OCI-LY3 (cell line): Measurements from ENCODE around the gene RETREG2.

Experiments
- EZH2phosphoT487 ChIP-seq: fragments of 200-600 bp; shearing (Covaris generic); IDR thresholded peaks from 2 replicates; pipeline ENCODE4 v1.6.1; 2018; ENCODE audit warnings: antibody characterized with exemption, mixed run types, low read depth
- TF ChIP-seq, protein P1 (sequence below): fragments of 200-600, 300-600 bp; sonication (generic); IDR thresholded peaks from 2 replicates; pipeline ENCODE4 v1.5.1; 2014; ENCODE audit warnings: antibody characterized with exemption, low read length, low read depth

- TF ChIP-seq, protein P1, sequence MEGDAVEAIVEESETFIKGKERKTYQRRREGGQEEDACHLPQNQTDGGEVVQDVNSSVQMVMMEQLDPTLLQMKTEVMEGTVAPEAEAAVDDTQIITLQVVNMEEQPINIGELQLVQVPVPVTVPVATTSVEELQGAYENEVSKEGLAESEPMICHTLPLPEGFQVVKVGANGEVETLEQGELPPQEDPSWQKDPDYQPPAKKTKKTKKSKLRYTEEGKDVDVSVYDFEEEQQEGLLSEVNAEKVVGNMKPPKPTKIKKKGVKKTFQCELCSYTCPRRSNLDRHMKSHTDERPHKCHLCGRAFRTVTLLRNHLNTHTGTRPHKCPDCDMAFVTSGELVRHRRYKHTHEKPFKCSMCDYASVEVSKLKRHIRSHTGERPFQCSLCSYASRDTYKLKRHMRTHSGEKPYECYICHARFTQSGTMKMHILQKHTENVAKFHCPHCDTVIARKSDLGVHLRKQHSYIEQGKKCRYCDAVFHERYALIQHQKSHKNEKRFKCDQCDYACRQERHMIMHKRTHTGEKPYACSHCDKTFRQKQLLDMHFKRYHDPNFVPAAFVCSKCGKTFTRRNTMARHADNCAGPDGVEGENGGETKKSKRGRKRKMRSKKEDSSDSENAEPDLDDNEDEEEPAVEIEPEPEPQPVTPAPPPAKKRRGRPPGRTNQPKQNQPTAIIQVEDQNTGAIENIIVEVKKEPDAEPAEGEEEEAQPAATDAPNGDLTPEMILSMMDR: no peak
- no peak for TF ChIP-seq EZH2phosphoT487
Measured at GRCh38 chr2:219225350-219225749, 47.3 kb downstream of the RETREG2 start.
